ENCODE measurements around the gene UBE2B.

UBE2B gene

DNA sequence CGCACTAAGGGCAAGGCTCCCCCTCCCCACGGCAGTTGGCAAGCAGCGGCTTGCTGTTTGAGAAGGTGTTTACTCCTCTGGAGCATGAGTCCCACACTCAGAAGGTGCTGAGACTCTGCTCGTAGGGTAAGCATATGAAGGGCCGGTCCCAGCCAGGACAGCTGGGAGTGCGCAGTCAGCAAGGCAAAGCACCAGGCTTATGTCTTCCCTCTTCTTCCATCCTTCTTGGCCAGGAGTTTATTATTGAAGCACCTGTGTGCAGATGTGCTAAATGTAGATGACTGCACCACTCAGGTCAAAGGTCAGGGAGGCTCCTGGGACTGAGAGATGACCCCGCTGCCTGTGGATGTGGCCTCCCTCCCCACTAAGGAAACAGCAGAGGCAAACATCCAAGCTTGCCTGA is 67.4 kb downstream of the UBE2B start:
- no peak for DNase-seq

DNA sequence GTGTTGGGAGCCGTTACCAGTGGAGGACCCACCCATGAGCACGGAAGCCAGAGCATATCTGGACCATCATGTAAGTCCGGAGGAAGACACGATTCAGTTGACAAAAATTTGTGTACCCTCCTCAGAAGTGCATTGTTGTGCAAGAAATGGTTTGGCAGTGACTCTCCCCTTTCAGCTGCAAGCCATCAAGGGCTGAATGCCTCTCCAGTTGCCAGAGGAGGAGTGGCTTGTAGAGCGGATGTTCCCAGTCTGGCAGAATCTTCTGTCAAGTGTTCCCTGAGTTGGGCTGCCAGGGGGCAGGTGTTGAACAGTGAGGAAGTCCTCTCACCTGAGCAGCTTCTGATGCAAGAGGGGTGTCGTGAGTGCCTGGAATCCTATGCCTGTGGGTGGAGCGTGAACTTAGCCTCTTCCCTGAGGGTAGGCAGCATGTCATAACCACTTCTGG is 67.9 kb downstream of the UBE2B start:
- DNase-seq: peak; percentile 40 to 64

DNA sequence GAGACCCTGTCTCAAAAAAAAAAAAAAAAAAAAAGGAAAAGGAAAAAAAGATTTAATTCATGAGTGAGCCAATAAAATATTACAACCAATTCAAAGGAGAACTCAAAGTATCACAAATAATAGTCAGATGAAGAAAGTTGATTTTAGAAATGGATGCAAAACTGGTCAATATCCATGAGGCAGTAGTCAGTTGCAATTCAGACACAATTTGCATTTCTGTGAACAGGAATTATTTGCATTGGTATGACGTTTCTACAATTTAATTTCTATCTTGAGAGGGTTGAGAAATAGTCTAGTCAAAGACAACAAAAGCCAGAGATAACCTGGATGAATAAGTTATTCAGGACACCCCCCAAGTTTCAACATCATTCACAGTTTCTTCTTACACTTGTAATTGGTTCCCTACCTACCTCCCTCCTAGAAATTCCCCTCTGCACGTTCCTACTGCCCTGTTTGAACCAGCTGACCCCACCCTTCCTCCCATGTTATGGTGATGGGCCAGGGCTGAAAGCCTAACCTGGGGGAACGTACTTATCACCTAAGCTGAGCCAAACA is 68.9 kb downstream of the UBE2B start:
- no peak for DNase-seq
